GM23248 (cell line): ENCODE measurements around the gene PRPH2.

Experiments used
- EZH2 ChIP-seq: fragments of 200-600 bp; sonication (generic); IDR thresholded peaks from 2 replicates; pipeline ENCODE4 v1.6.1; 2018; ENCODE audit warnings: antibody characterized with exemption, mild to moderate bottlenecking; ENCODE audit not compliant: insufficient read depth, poor library complexity, severe bottlenecking
- EZH2phosphoT487 ChIP-seq: fragments of 200-600 bp; sonication (generic); IDR thresholded peaks from 2 replicates; pipeline ENCODE4 v1.6.1; 2018; ENCODE audit warnings: antibody characterized with exemption, moderate library complexity, mild to moderate bottlenecking, low read depth; ENCODE audit not compliant: insufficient read depth

- no peak for TF ChIP-seq EZH2phosphoT487
- TF ChIP-seq EZH2: no peak
These were observed 28.6 kb downstream of the PRPH2 start for GRCh38 chr6:42693725-42694323.
